GM18907 (cell line): ENCODE data around the gene OGFOD2.
"Not testable (repeated sequence)": the region's sequence is repeated elsewhere in the genome, so short reads cannot be mapped to it uniquely, and the experiment has no call there.

ENCODE experiments used
- ATAC-seq: cut with Tn5 transposase; IDR thresholded peaks from one replicate; pipeline ENCODE4 v1.9.1; 2021; ENCODE audit warnings: mild to moderate bottlenecking, moderate library complexity; ENCODE audit not compliant: unreplicated experiment

The OGFOD2 gene

DNA sequence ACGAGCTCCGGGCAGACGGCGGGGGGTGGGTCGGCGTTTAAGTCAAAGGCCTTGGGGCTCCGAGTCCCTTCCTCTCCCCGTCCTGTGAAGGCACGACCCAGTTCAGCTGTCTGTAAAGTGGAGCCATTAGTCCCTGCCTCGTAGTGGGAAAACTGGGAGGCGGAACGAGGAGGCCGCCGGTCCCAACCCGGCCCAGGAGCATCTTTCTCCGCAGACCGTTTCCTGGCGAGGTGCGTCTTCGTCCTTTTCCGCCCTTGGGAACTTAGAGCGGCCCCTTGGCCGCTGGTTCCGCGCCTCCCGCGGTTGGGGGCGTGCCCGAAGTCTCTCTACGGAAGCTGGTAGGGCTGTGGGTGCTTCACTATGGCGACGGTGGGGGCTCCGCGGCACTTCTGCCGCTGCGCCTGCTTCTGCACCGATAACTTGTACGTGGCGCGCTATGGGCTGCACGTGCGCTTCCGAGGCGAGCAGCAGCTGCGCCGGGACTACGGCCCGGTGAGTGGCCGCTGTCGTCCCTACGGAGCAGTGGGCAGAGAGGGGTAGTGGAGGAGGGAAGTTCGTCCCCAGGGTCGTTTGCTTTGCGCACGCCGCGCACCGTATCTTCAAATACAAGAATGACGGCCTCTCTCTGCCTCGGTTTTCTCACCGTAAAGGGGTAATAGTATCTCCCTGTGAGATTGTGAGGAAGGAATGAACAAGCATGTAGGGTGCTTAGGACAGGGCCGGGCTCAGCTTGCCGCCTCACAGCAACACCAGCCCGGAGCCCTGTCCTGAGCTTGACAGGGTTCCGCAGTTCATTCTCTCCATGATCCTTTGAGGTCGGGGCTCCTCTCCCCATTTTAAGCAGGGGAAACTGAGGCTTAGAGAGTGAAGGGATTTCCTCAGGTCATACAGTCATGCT lies at the start of gene OGFOD2:
OGFOD2 (plus strand) TSS at position 353 of the 898 bp plus-strand sequence; CDS start at position 361, 8 bp downstream.
- peak; percentile 68 for ATAC-seq

GRCh38 chr12:122927756-122928403 lies 47.2 kb upstream of the OGFOD2 start:
- ATAC-seq, result no peak

GRCh38 chr12:122928404-122929147 lies 46.5 kb upstream of the OGFOD2 start:
- ATAC-seq, result no peak

GRCh38 chr12:122929148-122929538 lies 45.9 kb upstream of the OGFOD2 start:
- no peak for ATAC-seq

GRCh38 chr12:122929812-122930211 lies 45.2 kb upstream of the OGFOD2 start:
- ATAC-seq, result no peak

GRCh38 chr12:122932207-122932606 lies 42.8 kb upstream of the OGFOD2 start:
- no peak for ATAC-seq

DNA sequence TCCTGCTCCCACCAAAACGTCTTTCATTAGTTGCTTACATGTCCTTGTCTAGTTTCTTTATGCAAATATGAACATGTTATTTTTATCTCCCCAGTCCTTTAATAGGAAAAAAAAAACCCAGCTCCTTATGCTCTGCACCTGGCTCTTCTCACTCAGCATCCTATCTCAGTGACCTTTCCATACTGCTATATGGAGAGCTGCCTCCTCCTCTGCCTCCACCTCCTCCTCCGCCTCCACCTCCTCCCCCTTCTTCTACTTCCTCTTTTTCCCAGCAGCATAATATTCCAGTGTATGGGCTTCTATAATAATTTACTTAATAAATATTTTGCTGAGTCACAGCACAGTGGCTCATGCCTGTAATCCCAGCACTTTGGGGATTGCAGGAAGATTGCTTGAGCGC lies 40.3 kb upstream of the OGFOD2 start:
- ATAC-seq, result no peak

DNA sequence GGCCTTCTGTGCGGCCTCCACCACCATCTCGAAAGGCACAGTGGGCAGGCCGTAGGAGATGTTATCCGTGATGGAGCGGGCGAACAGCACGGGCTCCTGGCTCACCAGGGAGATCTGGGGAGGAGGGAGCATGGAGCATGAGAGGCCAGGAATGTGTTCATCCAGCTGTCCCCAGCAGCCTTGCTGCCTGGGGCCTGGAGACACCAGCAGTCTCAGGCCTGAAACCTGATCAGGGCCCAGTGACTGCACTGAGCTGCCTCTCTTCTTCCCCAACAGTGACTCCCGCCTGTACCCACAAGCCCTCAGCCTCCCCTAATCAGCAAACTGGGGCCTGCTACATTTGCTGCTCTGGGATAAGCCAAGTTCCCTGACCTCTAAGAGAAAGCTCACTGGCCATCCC lies 39.7 kb upstream of the OGFOD2 start:
- no peak for ATAC-seq

DNA sequence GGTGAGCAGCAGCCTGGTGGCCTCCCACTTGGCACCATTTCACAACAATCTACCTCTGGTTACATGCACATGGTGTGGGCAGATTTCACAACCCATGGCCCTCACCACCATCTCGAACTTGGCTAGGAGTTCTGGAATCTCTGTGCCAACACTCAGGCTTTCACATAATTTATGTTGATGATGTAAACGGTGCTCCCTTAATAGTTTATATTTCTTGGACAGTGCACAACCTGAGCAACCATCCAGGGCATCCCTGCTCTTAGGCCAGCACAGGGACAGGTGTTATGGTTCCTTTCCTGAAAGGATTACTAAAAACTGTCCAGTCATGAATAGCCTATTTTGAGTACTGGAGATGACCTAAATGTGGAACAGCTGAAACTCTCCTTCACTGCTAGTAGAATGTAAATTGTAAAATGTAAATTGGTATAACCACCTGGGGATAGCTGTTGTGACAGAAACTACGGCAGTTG lies 37.4 kb upstream of the OGFOD2 start:
- ATAC-seq, result no peak

DNA sequence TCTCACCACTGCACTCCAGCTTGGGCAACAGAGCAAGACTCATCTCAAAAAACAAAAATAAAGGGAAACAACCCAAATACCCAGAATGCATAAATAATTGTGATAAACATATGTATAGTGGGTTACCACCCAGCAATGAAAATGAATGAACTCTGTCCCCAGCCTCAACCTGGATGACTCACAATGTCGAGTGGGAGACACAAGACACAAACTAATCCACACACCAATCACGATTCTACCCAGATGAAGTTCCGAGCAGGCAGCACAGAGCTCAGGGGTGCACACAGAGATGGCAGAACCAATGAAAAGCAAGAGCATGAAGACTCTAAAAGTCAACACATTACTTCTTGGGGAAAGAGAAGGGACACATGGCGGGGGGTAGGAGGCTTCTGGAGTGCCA lies 35.9 kb upstream of the OGFOD2 start:
- ATAC-seq, result no peak

DNA sequence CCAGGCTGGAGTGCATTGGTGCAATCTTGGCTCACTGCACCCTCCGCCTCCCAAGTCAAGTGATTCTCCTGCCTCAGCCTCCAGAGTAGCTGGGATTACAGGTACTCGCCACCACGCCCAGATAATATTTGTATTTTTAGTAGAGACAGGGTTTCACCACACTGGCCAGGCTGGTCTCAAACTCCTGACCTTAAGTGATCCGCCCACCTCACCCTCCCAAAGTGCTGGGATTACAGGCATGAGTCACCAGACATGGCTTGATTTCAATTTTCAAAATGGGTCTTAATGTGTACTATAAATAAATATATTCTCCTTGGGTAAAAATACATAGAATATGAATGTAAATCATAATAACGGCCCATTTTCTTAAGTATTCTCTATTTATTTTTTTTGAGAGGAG lies 33.7 kb upstream of the OGFOD2 start:
- not testable (repeated sequence) for ATAC-seq

DNA sequence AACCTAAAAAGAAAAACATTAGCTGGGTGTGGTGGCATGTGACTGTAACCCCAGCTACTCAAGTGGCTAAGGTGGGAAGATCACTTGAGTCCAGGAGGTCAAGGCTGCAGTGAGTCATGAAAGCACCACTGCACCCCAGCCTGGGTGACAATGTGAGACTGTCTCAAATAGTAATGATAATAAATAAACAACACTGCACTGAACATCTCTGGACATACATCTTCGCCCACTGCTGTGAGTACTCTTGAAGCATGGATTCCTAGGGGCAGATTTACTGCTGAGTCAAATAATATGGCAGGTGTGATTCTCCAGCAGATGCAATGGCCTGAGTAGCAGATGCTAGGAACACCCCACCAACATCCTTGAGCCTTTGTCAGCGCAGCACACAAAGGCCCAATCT lies 32.4 kb upstream of the OGFOD2 start:
- no peak for ATAC-seq

GRCh38 chr12:122943196-122943595 lies 31.8 kb upstream of the OGFOD2 start:
- no peak for ATAC-seq

DNA sequence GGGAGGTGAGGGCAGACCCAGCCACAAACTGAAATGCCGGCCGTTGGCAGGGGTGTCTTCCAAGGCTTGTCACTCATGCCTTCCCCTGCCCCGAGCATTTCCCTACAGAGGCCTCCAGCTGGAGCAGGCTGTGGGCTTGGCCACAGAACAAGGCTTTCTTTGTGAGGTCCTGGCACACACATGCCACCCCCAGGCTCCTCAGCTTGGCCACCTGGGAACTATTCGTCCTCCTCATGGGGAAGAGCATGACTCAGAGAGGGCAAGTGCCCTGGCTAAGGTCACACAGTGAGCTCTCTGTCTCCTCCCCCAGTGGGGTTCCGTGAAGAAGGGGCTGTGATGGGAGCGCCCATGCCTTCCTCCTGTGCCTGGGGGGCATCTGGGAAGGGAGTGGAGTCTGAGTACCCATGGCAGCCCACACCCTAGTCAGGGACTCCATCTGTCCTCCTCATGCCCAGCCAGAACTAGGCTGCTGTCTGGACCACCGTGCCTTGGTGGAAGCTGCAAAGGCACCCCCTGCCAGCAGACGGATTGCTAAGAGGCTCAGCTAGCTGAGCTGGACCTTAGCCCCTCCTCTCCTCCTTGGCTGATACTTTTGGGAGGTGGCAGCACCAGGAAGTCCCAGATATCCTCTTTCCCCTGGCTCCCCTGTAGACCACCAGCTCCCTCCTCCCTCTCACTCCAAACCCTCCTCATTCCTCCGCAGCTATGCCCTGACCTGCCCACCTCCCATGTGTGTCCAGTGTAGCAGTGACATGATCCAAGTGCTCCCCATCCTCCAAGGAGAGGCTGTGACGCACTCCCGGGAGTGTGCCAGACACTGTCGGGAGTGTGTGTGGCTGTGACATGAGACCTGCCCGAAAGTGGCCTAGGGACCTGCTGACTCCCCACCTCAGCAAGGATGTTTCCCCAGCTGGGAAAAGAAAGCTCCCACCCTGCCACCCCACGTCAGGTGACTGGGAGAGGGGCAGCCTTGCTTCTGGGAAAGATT lies 30.1 kb upstream of the OGFOD2 start:
- no peak for ATAC-seq

DNA sequence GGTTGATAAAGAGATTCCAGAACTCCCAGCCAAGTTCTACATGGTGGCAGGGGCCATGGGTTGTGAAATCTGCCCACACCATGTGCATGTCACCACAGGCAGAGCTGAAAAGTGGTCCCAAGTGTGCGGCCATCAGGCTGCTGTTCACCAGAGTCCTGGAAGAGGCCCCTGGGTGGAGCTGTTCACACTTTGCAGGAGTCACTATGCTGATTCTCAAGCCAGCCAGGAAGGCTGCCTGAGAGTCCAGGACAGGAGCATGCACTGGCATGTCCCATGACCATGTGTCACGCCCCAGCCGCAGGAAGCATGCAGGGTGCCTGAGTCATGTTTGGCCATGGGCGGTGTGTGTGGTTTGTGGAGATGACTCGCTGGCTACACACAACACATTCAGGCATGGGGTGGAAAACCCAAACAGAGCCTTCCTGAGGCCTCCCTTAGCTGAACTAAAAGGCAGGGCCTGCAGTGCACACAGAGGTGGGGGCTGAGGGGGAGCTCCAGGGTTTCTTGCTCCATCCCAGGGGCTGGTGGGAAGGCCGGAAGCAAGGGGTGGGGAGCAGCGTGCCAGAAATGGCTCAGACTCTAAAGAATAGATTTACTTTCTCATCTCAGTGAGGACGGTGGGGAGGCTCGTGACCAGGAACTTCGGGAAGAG lies 28.2 kb upstream of the OGFOD2 start:
- ATAC-seq, result peak; percentile 78

- peak; percentile 13 for ATAC-seq
These were observed 27.7 kb upstream of the OGFOD2 start for GRCh38 chr12:122947352-122947792.

- ATAC-seq, result no peak
These were observed 26.4 kb upstream of the OGFOD2 start for GRCh38 chr12:122948605-122949004.

GRCh38 chr12:122949405-122949804 lies 25.6 kb upstream of the OGFOD2 start:
- no peak for ATAC-seq

GRCh38 chr12:122949816-122950675 lies 25.0 kb upstream of the OGFOD2 start:
- no peak for ATAC-seq
